ENCODE results near the gene EIF4ENIF1.
A peak's percentile ranks its signal among the peaks of the same experiment; 100 is the strongest.
"Not testable (repeated sequence)": the region's sequence is repeated elsewhere in the genome, so short reads cannot be mapped to it uniquely, and the experiment has no call there.

The EIF4ENIF1 gene

GRCh38 chr22:31491218-31491962 lies 1.7 kb upstream of the EIF4ENIF1 start:
- TF ChIP-seq, protein P1, sequence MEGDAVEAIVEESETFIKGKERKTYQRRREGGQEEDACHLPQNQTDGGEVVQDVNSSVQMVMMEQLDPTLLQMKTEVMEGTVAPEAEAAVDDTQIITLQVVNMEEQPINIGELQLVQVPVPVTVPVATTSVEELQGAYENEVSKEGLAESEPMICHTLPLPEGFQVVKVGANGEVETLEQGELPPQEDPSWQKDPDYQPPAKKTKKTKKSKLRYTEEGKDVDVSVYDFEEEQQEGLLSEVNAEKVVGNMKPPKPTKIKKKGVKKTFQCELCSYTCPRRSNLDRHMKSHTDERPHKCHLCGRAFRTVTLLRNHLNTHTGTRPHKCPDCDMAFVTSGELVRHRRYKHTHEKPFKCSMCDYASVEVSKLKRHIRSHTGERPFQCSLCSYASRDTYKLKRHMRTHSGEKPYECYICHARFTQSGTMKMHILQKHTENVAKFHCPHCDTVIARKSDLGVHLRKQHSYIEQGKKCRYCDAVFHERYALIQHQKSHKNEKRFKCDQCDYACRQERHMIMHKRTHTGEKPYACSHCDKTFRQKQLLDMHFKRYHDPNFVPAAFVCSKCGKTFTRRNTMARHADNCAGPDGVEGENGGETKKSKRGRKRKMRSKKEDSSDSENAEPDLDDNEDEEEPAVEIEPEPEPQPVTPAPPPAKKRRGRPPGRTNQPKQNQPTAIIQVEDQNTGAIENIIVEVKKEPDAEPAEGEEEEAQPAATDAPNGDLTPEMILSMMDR (IDR thresholded peaks at IDR 0.05; ENCODE audit: low read depth, low read length, missing control alignments) = no peak
- no peak for DNase-seq (ENCODE audit: extremely low read depth, low read depth)
- peak overlapping the region; percentile 88 for H3K4me3 ChIP-seq (replicated peaks; ENCODE audit: low read depth, low read length)

DNA sequence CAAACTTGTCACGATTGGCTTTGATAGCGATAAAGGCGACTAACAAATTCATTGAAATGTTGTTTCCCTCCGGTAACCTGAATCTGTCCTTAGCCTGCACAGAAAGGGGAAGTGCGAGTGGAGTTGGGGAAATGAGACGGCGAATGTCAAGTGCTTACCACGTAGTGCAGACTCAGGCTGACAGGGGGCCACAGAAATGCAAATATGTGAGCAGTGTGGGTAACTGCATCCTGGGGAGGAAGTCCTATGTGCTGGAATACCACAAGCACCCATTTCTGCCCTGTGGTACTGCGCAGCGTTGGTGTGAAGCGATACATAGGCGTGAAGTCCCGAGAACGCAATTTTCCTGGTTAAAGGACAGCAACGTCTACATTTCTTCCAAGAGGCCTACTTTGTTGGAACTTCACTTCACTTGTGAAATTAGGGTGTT lies 869 bp upstream of the EIF4ENIF1 start:
- TF ChIP-seq, protein P1 (IDR thresholded peaks at IDR 0.05; ENCODE audit: low read depth, low read length, missing control alignments) = no peak
- peak overlapping the region; percentile 88 for H3K4me3 ChIP-seq (replicated peaks; ENCODE audit: low read depth, low read length)
- DNase-seq (ENCODE audit: extremely low read depth, low read depth) = peak; percentile 30

- TF ChIP-seq, protein P1 (IDR thresholded peaks at IDR 0.05; ENCODE audit: low read depth, low read length, missing control alignments) = no peak
- peak overlapping the region; percentile 88 for H3K4me3 ChIP-seq (replicated peaks; ENCODE audit: low read depth, low read length)
- DNase-seq (ENCODE audit: extremely low read depth, low read depth) = no peak
These were observed 539 bp downstream of the EIF4ENIF1 start for GRCh38 chr22:31488988-31489617.

- TF ChIP-seq, protein P1 (IDR thresholded peaks at IDR 0.05; ENCODE audit: low read depth, low read length, missing control alignments) = no peak
- H3K4me3 ChIP-seq (replicated peaks; ENCODE audit: low read depth, low read length) = peak overlapping the region; percentile 88
- no peak for DNase-seq (ENCODE audit: extremely low read depth, low read depth)
These were observed 1.2 kb downstream of the EIF4ENIF1 start for GRCh38 chr22:31488346-31488883.

DNA sequence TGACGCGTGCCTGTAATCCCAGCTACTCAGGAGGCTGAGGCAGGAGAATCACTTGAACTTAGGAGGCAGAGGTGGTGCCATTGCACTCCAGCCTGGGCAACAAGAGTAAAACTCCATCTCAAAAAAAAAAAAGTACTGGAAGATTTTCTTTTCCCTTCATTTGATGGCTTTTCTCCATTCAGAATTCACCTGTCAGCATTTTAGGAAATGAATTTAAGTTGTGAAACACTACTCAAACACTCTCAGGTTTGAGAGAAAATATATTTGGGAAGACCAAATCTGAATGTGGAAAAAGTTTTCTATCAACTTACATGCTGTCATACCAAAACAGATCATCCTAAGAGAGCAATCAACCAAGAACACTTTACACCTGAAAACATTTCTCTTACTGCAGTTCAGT lies 2.7 kb downstream of the EIF4ENIF1 start:
- TF ChIP-seq, protein P1 (IDR thresholded peaks at IDR 0.05; ENCODE audit: low read depth, low read length, missing control alignments) = no peak
- no peak overlapping the region for H3K4me3 ChIP-seq (replicated peaks; ENCODE audit: low read depth, low read length)
- no peak for DNase-seq (ENCODE audit: extremely low read depth, low read depth)

- DNase-seq (ENCODE audit: extremely low read depth, low read depth); H3K4me3 ChIP-seq (replicated peaks; ENCODE audit: low read depth, low read length): not testable (repeated sequence)
These were observed 3.3 kb downstream of the EIF4ENIF1 start for GRCh38 chr22:31486369-31486768.

DNA sequence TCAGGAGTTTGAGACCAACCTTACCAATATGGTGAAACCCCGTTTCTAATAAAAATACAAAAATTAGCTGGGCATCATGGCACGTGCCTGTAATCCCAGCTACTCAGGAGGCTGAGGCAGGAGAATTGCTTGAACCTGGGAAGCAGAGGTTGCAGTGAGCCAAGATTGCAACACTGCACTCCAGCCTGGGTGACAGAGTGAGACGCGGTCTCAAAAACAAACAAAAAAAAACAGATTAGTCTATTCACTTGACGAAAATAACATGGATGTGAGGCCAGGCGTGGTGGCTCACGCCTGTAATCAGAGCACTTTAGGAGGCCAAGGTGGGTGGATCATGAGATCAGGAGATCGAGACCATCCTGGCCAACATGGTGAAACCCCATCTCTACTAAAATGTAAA lies 7.2 kb downstream of the EIF4ENIF1 start:
- H3K4me3 ChIP-seq (replicated peaks; ENCODE audit: low read depth, low read length); DNase-seq (ENCODE audit: extremely low read depth, low read depth): not testable (repeated sequence)
